Osteocyte (in vitro differentiated cells): ENCODE results near the gene PTPN2. TPM values are rescaled to one million over a fixed set of nuclear protein-coding genes. Genes with fewer than 3 reads are reported as not detected.
"Not testable (repeated sequence)": the region's sequence is repeated elsewhere in the genome, so short reads cannot be mapped to it uniquely, and the experiment has no call there.

Experiments
- DNase-seq: peaks from one replicate; pipeline ENCODE4 v3.0.0; 2021; ENCODE audit warnings: mixed read lengths; ENCODE audit not compliant: unreplicated experiment; ENCODE audit errors: extremely low spot score
- H3K27ac Mint-ChIP-seq: one replicate; pipeline ENCODE4 v1.8.0; 2021; ENCODE audit warnings: mild to moderate bottlenecking, mixed read lengths; ENCODE audit not compliant: unreplicated experiment
- H3K27me3 Mint-ChIP-seq: one replicate; pipeline ENCODE4 v1.8.0; 2021; ENCODE audit warnings: mixed read lengths; ENCODE audit not compliant: unreplicated experiment
- H3K36me3 Mint-ChIP-seq: one replicate; pipeline ENCODE4 v1.8.0; 2021; ENCODE audit warnings: mixed read lengths; ENCODE audit not compliant: unreplicated experiment
- H3K4me1 Mint-ChIP-seq: one replicate; pipeline ENCODE4 v1.8.0; 2021; ENCODE audit warnings: mixed read lengths; ENCODE audit not compliant: unreplicated experiment
- H3K4me3 Mint-ChIP-seq: one replicate; pipeline ENCODE4 v1.8.0; 2021; ENCODE audit warnings: mild to moderate bottlenecking, moderate library complexity, mixed read lengths; ENCODE audit not compliant: unreplicated experiment
- H3K9me3 Mint-ChIP-seq: one replicate; pipeline ENCODE4 v1.8.0; 2021; ENCODE audit warnings: mixed read lengths; ENCODE audit not compliant: unreplicated experiment
- total RNA-seq: library from RNA; stranded (reverse); gene quantifications from 2 replicates; pipeline ENCODE4 v1.2.1, GENCODE V29; 2021
- TF ChIP-seq, protein P1 (sequence below): fragments of 200-600 bp; sonication (generic); IDR thresholded peaks from 2 replicates; pipeline ENCODE4 v1.5.0; 2021; ENCODE audit warnings: antibody characterized with exemption, mild to moderate bottlenecking, moderate library complexity

The PTPN2 gene
- total RNA-seq, 1 donor from 2014 or later: 28.6 TPM

DNA sequence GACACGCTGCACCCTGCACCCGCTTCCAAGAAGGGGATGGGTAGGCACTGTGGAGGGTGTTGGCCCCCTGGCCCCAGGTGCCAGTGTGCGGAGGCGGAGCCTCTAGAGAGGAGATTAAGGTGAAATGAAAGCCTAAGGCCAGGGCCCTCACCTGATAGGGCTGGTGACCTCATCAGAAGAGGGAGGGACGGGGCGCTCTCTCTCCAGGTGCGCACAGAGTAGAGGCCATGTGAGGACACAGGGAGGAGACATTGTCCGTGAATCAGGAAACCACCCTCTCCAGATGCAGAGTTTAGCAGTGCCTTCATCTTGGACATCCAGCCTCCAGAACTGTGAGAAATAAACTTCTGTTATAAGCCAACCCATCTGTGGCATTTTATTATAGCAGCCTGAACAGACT is 118.9 kb downstream of the PTPN2 start:
- TF ChIP-seq, protein P1, sequence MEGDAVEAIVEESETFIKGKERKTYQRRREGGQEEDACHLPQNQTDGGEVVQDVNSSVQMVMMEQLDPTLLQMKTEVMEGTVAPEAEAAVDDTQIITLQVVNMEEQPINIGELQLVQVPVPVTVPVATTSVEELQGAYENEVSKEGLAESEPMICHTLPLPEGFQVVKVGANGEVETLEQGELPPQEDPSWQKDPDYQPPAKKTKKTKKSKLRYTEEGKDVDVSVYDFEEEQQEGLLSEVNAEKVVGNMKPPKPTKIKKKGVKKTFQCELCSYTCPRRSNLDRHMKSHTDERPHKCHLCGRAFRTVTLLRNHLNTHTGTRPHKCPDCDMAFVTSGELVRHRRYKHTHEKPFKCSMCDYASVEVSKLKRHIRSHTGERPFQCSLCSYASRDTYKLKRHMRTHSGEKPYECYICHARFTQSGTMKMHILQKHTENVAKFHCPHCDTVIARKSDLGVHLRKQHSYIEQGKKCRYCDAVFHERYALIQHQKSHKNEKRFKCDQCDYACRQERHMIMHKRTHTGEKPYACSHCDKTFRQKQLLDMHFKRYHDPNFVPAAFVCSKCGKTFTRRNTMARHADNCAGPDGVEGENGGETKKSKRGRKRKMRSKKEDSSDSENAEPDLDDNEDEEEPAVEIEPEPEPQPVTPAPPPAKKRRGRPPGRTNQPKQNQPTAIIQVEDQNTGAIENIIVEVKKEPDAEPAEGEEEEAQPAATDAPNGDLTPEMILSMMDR: no peak
- Mint-ChIP-seq H3K36me3 (no peaks in the 10 kb centered on the region), H3K4me3 (no peak overlapping the region), H3K27ac (no peak overlapping the region), H3K9me3 (no peaks in the 10 kb centered on the region), H3K27me3 (peaks cover 4% of the 10 kb centered on the region), H3K4me1 (no peaks in the 10 kb centered on the region)
- no peak for DNase-seq

DNA sequence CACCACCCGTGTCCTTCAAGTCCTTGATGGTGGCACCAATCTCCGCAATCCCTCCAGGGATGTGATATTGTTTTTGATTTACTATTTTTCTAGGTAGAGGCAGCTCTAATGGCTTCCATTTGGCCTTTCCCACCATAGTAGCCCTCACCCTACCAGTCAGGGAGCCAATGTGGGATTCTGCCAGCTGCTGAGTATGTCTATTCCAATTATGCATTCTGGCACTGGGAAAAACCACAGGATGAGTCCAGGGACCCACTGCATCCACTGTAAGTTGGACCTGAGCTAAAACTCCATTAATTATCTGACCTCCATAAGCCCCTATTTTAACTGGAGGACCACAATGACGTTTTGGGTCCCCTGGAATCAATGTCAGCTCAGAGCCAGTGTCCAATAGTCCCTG is 125.5 kb downstream of the PTPN2 start:
- H3K4me1 Mint-ChIP-seq, H3K36me3 Mint-ChIP-seq, H3K27ac Mint-ChIP-seq, DNase-seq, H3K9me3 Mint-ChIP-seq, H3K4me3 Mint-ChIP-seq, H3K27me3 Mint-ChIP-seq: not testable (repeated sequence)

DNA sequence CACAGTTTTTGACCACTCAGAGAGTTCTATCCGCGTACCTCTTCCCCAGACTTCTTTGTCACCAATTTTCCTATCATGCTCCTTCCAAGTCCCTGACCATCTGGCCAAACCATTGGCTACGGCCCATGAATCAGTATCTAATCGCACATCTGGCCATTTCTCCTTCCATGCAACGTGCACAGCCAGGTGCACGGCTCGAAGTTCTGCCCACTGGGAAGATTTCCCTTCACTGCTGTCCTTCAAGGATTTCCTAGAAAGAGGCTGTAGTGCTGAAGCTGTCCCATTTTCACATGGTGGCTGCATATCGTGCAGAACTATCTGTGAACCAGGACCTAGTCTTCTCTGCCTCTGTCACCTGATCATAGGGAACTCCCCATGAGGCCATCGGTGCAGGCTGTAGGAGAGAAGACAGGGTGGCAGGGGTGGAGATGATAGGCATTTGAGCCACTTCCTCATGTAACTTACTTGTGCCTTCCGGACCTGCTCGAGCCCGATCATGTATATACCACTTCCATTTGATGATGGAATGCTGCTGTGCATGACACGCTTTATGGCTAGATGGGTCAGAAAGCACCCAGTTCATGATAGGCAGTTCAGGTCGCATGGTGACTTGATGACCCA is 127.3 kb downstream of the PTPN2 start:
- not testable (repeated sequence) for H3K9me3 Mint-ChIP-seq, H3K27me3 Mint-ChIP-seq, H3K27ac Mint-ChIP-seq, H3K4me3 Mint-ChIP-seq, DNase-seq, H3K4me1 Mint-ChIP-seq, H3K36me3 Mint-ChIP-seq

DNA sequence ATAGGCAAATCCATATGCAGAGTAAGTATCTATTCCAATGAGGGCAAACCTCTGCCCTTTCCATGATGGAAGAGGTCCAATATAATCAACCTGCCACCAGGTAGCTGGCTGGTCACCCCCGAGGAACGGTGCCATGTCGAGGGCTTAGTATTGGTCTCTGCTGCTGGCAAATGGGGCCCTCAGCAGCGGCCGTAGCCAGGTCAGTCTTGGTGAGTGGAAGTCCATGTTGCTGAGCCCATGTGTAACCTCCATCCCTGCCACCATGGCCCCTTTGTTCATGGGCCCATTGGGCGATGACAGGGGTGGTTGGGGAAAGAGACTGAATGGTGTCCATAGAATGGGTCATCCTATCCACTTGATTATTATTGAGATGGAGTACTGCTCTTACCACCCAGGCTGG is 128.4 kb downstream of the PTPN2 start:
- not testable (repeated sequence) for H3K9me3 Mint-ChIP-seq, H3K4me3 Mint-ChIP-seq, H3K4me1 Mint-ChIP-seq, H3K27ac Mint-ChIP-seq, DNase-seq, H3K27me3 Mint-ChIP-seq, H3K36me3 Mint-ChIP-seq

DNA sequence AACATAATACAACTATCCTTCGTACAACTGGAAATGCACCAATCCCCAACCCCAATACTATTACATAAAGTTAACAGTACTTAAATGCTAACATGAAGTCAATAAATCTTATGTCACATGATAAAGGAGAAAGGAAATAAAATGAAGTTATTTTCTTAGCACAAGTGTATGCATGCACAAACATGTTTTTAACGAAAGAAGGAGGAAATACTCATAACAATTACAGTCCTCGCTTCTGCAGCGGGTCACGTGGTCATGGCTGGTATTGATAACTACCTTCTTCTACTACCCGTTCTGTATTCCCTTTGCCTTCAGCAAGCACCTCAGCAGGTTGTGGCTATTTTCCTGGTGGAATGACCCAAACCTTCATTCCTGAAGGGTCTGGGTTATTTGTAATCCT is 129.5 kb downstream of the PTPN2 start:
- no peak overlapping the region for H3K4me3 Mint-ChIP-seq
- peaks cover 9% of the 10 kb centered on the region for H3K4me1 Mint-ChIP-seq
- no peak overlapping the region for H3K27ac Mint-ChIP-seq
- DNase-seq: no peak
- no peaks in the 10 kb centered on the region for H3K27me3 Mint-ChIP-seq
- TF ChIP-seq, protein P1: no peak
- no peaks in the 10 kb centered on the region for H3K9me3 Mint-ChIP-seq
- no peaks in the 10 kb centered on the region for H3K36me3 Mint-ChIP-seq

DNA sequence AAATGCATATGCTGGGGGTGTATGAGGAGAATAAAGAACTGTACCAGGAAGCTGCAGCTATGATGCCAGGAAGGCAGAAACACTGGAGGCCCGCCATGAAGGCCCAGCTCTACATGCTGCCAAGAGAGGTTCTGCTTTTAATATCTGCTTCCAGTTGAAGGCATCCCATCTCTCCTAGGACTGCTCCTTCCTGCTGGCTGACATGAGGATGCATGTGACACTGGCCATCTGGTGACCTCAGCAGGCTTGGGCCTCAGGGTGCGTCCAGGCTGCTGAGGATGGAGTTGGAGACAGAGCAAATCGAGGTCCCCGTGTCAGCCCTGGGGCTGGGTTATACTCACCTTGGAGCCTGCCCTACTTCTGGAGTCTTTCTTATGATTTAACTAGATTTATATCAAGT is 132.1 kb downstream of the PTPN2 start:
- no peaks in the 10 kb centered on the region for H3K9me3 Mint-ChIP-seq
- H3K4me1 Mint-ChIP-seq: peaks cover 21% of the 10 kb centered on the region
- TF ChIP-seq, protein P1: no peak
- no peak overlapping the region for H3K27ac Mint-ChIP-seq
- no peak overlapping the region for H3K4me3 Mint-ChIP-seq
- no peak for DNase-seq
- H3K27me3 Mint-ChIP-seq: no peaks in the 10 kb centered on the region
- H3K36me3 Mint-ChIP-seq: no peaks in the 10 kb centered on the region

DNA sequence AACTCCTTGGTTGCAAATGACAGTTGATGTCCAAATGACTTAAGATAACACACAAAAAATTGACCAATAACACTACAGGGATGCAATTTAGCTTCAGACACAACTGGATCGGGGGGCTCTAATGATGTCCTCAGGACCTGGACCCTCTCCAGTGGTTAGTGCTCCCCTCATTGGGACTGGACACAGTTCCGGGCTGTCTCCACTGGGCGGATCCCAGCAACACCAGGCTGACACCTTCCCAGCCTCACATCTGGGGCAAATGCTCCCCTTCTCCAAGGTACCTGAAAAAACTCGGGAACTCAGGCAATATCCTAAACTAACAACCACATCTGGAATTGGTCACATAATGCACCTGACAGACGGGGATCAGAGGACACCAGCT is 132.5 kb downstream of the PTPN2 start:
- no peak for DNase-seq
- no peak overlapping the region for H3K27ac Mint-ChIP-seq
- TF ChIP-seq, protein P1: no peak
- H3K9me3 Mint-ChIP-seq: no peaks in the 10 kb centered on the region
- H3K36me3 Mint-ChIP-seq: no peaks in the 10 kb centered on the region
- peaks cover 21% of the 10 kb centered on the region for H3K4me1 Mint-ChIP-seq
- H3K4me3 Mint-ChIP-seq: no peak overlapping the region
- no peaks in the 10 kb centered on the region for H3K27me3 Mint-ChIP-seq
